T-helper 2 cell treated with Interferon-gamma antibody and Interleukin-4, amounts not matched to agents 5 μg/mL and 100 μg/mL, for 36 hours (primary cell): Measurements from ENCODE around the gene SFXN4.
A peak's percentile ranks its signal among the peaks of the same experiment; 100 is the strongest.
"Not testable (repeated sequence)": the region's sequence is repeated elsewhere in the genome, so short reads cannot be mapped to it uniquely, and the experiment has no call there.

Experiments
- DNase-seq: peaks from one replicate; pipeline ENCODE4 v3.0.0; 2021; ENCODE audit warnings: low spot score
- H3K27ac Mint-ChIP-seq: one replicate; pipeline ENCODE4 v1.8.0; 2021; ENCODE audit warnings: mild to moderate bottlenecking, mixed read lengths
- H3K27me3 Mint-ChIP-seq: one replicate; pipeline ENCODE4 v1.8.0; 2021; ENCODE audit warnings: low read depth, mixed read lengths
- H3K36me3 Mint-ChIP-seq: one replicate; pipeline ENCODE4 v1.8.0; 2021; ENCODE audit warnings: low read depth, mixed read lengths
- H3K4me1 Mint-ChIP-seq: one replicate; pipeline ENCODE4 v1.8.0; 2021; ENCODE audit warnings: low read depth, mixed read lengths
- H3K4me3 Mint-ChIP-seq: one replicate; pipeline ENCODE4 v1.8.0; 2022; ENCODE audit warnings: mild to moderate bottlenecking, moderate library complexity, mixed read lengths
- H3K9me3 Mint-ChIP-seq: one replicate; pipeline ENCODE4 v1.8.0; 2021; ENCODE audit warnings: mixed read lengths

The SFXN4 gene

GRCh38 chr10:119177708-119178371 lies 12.3 kb upstream of the SFXN4 start:
- Mint-ChIP-seq H3K36me3 (peaks cover 27% of the 10 kb centered on the region), H3K4me3 (peak overlapping the region; percentile 93), H3K27ac (peak overlapping the region; percentile 98), H3K4me1 (peaks cover 28% of the 10 kb centered on the region), H3K27me3 (no peaks in the 10 kb centered on the region), H3K9me3 (no peaks in the 10 kb centered on the region)
- peak; percentile 50 for DNase-seq

- peaks cover 28% of the 10 kb centered on the region for H3K4me1 Mint-ChIP-seq
- peaks cover 40% of the 10 kb centered on the region for H3K36me3 Mint-ChIP-seq
- no peaks in the 10 kb centered on the region for H3K9me3 Mint-ChIP-seq
- H3K4me3 Mint-ChIP-seq, result peak overlapping the region; percentile 67
- no peaks in the 10 kb centered on the region for H3K27me3 Mint-ChIP-seq
- peak overlapping the region; percentile 53 for H3K27ac Mint-ChIP-seq
- DNase-seq, result peak; percentile 27
Measured at GRCh38 chr10:119176166-119176565, 10.7 kb upstream of the SFXN4 start.

- Mint-ChIP-seq H3K36me3 (peaks cover 52% of the 10 kb centered on the region), H3K4me3 (no peak overlapping the region)
Measured at GRCh38 chr10:119174109-119174508, 8.6 kb upstream of the SFXN4 start.

GRCh38 chr10:119167041-119167440 lies 1.5 kb upstream of the SFXN4 start:
- H3K27me3 Mint-ChIP-seq, result no peaks in the 10 kb centered on the region
- no peaks in the 10 kb centered on the region for H3K9me3 Mint-ChIP-seq
- H3K27ac Mint-ChIP-seq, result peak overlapping the region; percentile 94
- peak overlapping the region; percentile 91 for H3K4me3 Mint-ChIP-seq
- DNase-seq, result no peak
- H3K36me3 Mint-ChIP-seq, result peaks cover 39% of the 10 kb centered on the region
- H3K4me1 Mint-ChIP-seq, result peaks cover 26% of the 10 kb centered on the region

More at GRCh38 chr10:119174109-119174508, 8.6 kb upstream of the SFXN4 start:
- no peak for DNase-seq
- H3K27ac Mint-ChIP-seq, result no peak overlapping the region
- no peaks in the 10 kb centered on the region for H3K27me3 Mint-ChIP-seq
- H3K4me1 Mint-ChIP-seq, result peaks cover 25% of the 10 kb centered on the region
- no peaks in the 10 kb centered on the region for H3K9me3 Mint-ChIP-seq

- peaks cover 28% of the 10 kb centered on the region for H3K4me1 Mint-ChIP-seq
- H3K36me3 Mint-ChIP-seq, result peaks cover 35% of the 10 kb centered on the region
- peak overlapping the region; percentile 91 for H3K4me3 Mint-ChIP-seq
- H3K9me3 Mint-ChIP-seq, result no peaks in the 10 kb centered on the region
- no peak for DNase-seq
- peak overlapping the region; percentile 94 for H3K27ac Mint-ChIP-seq
- H3K27me3 Mint-ChIP-seq, result no peaks in the 10 kb centered on the region
Measured at GRCh38 chr10:119166564-119166963, 1.1 kb upstream of the SFXN4 start.

GRCh38 chr10:119166118-119166500 lies 595 bp upstream of the SFXN4 start:
- no peak for DNase-seq
- H3K27ac Mint-ChIP-seq, result peak overlapping the region; percentile 94
- H3K4me1 Mint-ChIP-seq, result peaks cover 28% of the 10 kb centered on the region
- H3K4me3 Mint-ChIP-seq, result peak overlapping the region; percentile 91
- H3K9me3 Mint-ChIP-seq, result no peaks in the 10 kb centered on the region
- H3K36me3 Mint-ChIP-seq, result peaks cover 31% of the 10 kb centered on the region
- no peaks in the 10 kb centered on the region for H3K27me3 Mint-ChIP-seq

- DNase-seq, result no peak
- Mint-ChIP-seq H3K27ac (no peak overlapping the region), H3K27me3 (no peaks in the 10 kb centered on the region), H3K4me1 (peaks cover 30% of the 10 kb centered on the region), H3K4me3 (no peak overlapping the region), H3K9me3 (no peaks in the 10 kb centered on the region), H3K36me3 (peaks cover 21% of the 10 kb centered on the region)
Measured at GRCh38 chr10:119162452-119163092, 2.9 kb downstream of the SFXN4 start.

- DNase-seq, result no peak
- Mint-ChIP-seq H3K36me3 (peaks cover 16% of the 10 kb centered on the region), H3K4me3 (no peak overlapping the region), H3K27me3 (no peaks in the 10 kb centered on the region), H3K4me1 (peaks cover 28% of the 10 kb centered on the region), H3K27ac (no peak overlapping the region), H3K9me3 (no peaks in the 10 kb centered on the region)
Measured at GRCh38 chr10:119161680-119162451, 3.6 kb downstream of the SFXN4 start.

- DNase-seq, result no peak
- H3K27ac Mint-ChIP-seq, result no peak overlapping the region
- H3K27me3 Mint-ChIP-seq, result no peaks in the 10 kb centered on the region
- H3K4me1 Mint-ChIP-seq, result peaks cover 14% of the 10 kb centered on the region
- H3K4me3 Mint-ChIP-seq, result no peak overlapping the region
- peaks cover 29% of the 10 kb centered on the region for H3K36me3 Mint-ChIP-seq
- H3K9me3 Mint-ChIP-seq, result no peaks in the 10 kb centered on the region
Measured at GRCh38 chr10:119159332-119159731, 6.2 kb downstream of the SFXN4 start.

GRCh38 chr10:119153661-119154060 lies 11.9 kb downstream of the SFXN4 start:
- Mint-ChIP-seq H3K36me3 (peaks cover 46% of the 10 kb centered on the region), H3K27me3 (no peaks in the 10 kb centered on the region), H3K4me3 (no peak overlapping the region), H3K4me1 (peaks cover 7% of the 10 kb centered on the region), H3K27ac (no peak overlapping the region), H3K9me3 (no peaks in the 10 kb centered on the region)
- DNase-seq, result no peak

- Mint-ChIP-seq H3K27ac (no peak overlapping the region), H3K27me3 (no peaks in the 10 kb centered on the region), H3K4me1 (peaks cover 7% of the 10 kb centered on the region), H3K9me3 (no peaks in the 10 kb centered on the region), H3K36me3 (peaks cover 43% of the 10 kb centered on the region), H3K4me3 (no peak overlapping the region)
- no peak for DNase-seq
Measured at GRCh38 chr10:119153041-119153440, 12.5 kb downstream of the SFXN4 start.

- not testable (repeated sequence) for DNase-seq, H3K4me3 Mint-ChIP-seq, H3K27ac Mint-ChIP-seq, H3K27me3 Mint-ChIP-seq, H3K9me3 Mint-ChIP-seq, H3K4me1 Mint-ChIP-seq
- peaks cover 35% of the 10 kb centered on the region for H3K36me3 Mint-ChIP-seq
Measured at GRCh38 chr10:119151601-119152000, 13.9 kb downstream of the SFXN4 start.

GRCh38 chr10:119149729-119150128 lies 15.8 kb downstream of the SFXN4 start:
- peaks cover 27% of the 10 kb centered on the region for H3K36me3 Mint-ChIP-seq
- H3K9me3 Mint-ChIP-seq, result no peaks in the 10 kb centered on the region
- no peaks in the 10 kb centered on the region for H3K27me3 Mint-ChIP-seq
- H3K4me3 Mint-ChIP-seq, result no peak overlapping the region
- H3K4me1 Mint-ChIP-seq, result no peaks in the 10 kb centered on the region
- no peak for DNase-seq
- no peak overlapping the region for H3K27ac Mint-ChIP-seq

- Mint-ChIP-seq H3K27ac (no peak overlapping the region), H3K9me3 (no peaks in the 10 kb centered on the region), H3K4me1 (no peaks in the 10 kb centered on the region), H3K4me3 (no peak overlapping the region), H3K27me3 (no peaks in the 10 kb centered on the region), H3K36me3 (peaks cover 23% of the 10 kb centered on the region)
- no peak for DNase-seq
Measured at GRCh38 chr10:119149157-119149556, 16.4 kb downstream of the SFXN4 start.
